Measurements from ENCODE around the gene SLC22A17.

SLC22A17 gene

DNA sequence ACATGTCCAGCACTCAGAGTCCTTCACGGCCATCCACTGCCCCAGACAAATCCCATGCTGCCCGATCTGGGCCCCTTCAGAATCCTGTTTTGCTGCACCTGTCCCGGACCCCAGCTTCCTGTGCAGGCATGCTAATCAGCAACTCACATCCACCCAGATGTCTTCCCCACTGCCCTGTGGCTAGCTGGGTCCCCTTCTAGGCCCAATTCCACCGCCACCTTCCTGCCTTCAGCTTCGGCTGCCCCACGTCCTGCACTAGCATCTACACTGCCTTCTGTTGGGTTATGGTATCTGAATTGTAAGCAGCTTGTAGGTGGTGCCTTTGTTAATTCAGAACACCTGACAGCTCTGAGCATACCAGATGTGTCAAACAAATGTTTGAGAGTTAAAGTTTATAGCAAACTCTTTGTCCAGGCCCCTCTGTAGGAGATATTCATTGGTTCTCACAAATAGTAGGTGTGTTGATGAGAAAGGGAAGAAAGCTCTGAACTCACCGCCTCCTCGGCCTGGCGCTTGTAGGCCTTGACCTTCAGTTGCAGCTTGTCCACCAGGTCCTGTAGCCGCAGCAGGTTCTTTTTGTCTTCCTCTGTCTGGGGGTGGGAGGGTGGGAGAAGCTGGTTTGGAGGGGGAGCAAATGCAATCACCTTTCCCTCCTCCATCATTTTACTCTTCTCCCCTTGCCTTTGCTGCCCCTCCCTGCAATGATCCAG is 30.2 kb upstream of the SLC22A17 start:
- DNase-seq (ENCODE audit: low read depth): no peak
- H3K4me3 ChIP-seq (ENCODE audit: low read depth, low read length): no peak overlapping the region

GRCh38 chr14:23382276-23382675 is 29.6 kb upstream of the SLC22A17 start:
- H3K4me3 ChIP-seq (ENCODE audit: low read depth, low read length): no peak overlapping the region
- DNase-seq (ENCODE audit: low read depth): no peak

- H3K4me3 ChIP-seq (ENCODE audit: low read depth, low read length): no peak overlapping the region
- DNase-seq (ENCODE audit: low read depth): no peak
Observed at GRCh38 chr14:23381871-23382270, 29.2 kb upstream of the SLC22A17 start.

DNA sequence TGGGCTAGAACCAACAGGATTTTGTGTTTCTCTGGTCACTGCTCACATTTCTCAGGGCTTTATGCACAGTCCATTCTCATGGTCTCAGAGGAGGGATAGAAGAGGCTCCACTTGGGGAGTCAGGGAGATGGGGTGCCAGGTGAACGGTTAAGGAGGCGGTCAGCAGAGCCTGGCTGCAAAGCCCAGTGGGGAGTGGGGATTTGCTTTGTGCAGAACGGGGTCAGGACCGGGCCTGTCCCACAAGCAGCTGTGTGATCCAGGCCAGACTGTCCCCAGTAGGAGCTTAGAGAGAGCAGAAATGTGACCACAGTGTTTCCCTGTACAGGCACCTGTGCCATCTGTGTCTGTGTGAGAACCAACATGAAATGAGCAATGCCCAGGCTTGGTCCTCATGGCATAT is 28.3 kb upstream of the SLC22A17 start:
- no peak for DNase-seq (ENCODE audit: low read depth)
- no peak overlapping the region for H3K4me3 ChIP-seq (ENCODE audit: low read depth, low read length)

GRCh38 chr14:23380197-23380914 is 27.7 kb upstream of the SLC22A17 start:
- no peak overlapping the region for H3K4me3 ChIP-seq (ENCODE audit: low read depth, low read length)
- no peak for DNase-seq (ENCODE audit: low read depth)

DNA sequence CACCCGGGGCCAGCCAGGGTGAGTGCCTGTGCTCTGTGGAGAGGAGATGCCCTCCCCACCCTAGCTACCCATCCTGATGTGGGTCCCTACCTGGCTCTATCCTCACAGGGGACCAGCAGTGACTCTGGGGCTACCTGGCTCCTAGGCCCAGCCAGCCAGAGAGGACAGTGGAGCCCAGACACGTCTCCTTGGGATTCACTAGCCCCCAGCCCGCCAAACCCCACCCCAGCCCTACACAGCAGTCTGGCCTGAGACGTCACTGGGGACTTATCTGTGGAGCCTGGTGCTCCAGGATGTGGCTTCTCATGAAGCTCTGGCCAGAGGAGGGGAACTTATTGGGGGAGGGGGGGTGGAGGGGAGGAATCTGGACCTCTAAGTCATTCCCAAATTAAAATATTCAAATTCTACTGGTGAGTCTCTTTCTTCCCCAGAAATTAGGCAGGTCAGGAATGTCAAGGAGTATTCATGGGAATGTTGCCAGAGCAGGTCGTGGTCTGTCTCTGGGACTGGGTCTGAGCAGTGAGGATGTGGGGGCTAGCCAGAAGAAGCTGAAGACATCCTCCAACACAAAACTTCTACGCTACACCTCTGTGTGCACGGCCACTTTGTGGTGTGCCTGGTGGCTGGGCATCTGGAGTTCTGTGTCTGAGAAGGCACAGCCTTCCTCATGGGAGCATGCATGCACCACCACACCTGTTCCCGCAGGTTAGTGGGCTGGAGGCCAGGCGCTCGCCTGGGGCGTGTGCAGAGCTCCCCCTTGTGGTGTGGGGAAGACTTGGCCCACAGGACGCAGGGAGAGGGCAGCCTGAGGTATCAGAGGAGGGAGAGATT is 26.9 kb upstream of the SLC22A17 start:
- H3K4me3 ChIP-seq (ENCODE audit: low read depth, low read length): no peak overlapping the region
- no peak for DNase-seq (ENCODE audit: low read depth)

- DNase-seq (ENCODE audit: low read depth): no peak
- no peak overlapping the region for H3K4me3 ChIP-seq (ENCODE audit: low read depth, low read length)
Observed at GRCh38 chr14:23378612-23379220, 26.0 kb upstream of the SLC22A17 start.

- no peak overlapping the region for H3K4me3 ChIP-seq (ENCODE audit: low read depth, low read length)
- DNase-seq (ENCODE audit: low read depth): no peak
Observed at GRCh38 chr14:23377573-23378563, 25.2 kb upstream of the SLC22A17 start.

- no peak overlapping the region for H3K4me3 ChIP-seq (ENCODE audit: low read depth, low read length)
Observed at GRCh38 chr14:23377198-23377550, 24.5 kb upstream of the SLC22A17 start.

DNA sequence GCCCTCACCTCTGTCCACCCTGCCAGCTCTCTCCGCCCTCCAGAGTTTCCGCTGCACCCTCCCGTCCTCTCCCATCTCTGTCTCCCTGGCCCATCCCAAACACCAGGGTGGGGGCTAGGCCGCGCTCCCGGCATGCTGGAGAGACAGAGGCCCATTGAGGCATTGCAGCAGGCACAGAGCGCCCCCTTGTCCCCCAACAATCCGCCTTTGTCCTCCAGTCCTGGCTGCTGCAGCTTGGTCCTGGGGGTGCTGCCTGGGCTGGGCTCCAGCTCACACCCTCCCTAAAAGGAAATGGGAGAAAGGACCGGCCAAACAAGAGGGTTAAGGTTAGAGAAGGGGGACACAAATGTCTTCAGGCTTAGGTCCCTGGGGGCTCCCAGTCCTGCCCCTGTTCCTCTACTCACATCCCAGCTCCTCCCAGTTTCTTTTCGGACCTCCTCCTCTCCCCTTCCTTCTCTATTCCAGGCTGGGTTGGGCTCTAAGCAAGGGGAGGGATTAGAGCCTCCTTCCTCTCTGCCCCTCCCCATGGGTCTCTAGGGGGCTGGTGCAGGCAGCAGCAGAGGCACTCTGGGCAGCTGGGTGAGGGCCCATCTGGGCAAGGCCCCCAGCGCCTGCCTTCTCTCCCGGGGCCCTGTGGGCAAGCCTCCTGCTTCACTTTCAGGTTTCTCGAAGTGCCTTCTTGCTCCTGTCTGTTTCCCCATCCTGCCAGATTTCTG is 24.0 kb upstream of the SLC22A17 start, which contains the start of gene CMTM5:
Gene CMTM5, plus strand, starts transcription at position 565 of the 716 bp plus-strand sequence. CDS start 206 bp downstream, outside the sequence.
- no peak for DNase-seq (ENCODE audit: low read depth)
- no peak within 1 kb of the TSS for H3K4me3 ChIP-seq (ENCODE audit: low read depth, low read length)

More at GRCh38 chr14:23377198-23377550, 24.5 kb upstream of the SLC22A17 start:
- DNase-seq (ENCODE audit: low read depth): no peak

DNA sequence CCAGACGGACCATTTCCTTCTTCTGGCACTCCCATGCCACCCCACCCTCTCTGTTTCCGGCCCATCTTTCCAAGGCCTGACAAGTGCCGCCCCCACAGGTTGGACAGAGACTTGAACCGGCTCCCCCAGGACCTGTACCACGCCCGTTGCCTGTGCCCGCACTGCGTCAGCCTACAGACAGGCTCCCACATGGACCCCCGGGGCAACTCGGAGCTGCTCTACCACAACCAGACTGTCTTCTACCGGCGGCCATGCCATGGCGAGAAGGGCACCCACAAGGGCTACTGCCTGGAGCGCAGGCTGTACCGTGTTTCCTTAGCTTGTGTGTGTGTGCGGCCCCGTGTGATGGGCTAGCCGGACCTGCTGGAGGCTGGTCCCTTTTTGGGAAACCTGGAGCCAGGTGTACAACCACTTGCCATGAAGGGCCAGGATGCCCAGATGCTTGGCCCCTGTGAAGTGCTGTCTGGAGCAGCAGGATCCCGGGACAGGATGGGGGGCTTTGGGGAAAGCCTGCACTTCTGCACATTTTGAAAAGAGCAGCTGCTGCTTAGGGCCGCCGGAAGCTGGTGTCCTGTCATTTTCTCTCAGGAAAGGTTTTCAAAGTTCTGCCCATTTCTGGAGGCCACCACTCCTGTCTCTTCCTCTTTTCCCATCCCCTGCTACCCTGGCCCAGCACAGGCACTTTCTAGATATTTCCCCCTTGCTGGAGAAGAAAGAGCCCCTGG is 23.0 kb upstream of the SLC22A17 start:
- no peak for DNase-seq (ENCODE audit: low read depth)
- no peak overlapping the region for H3K4me3 ChIP-seq (ENCODE audit: low read depth, low read length)

GRCh38 chr14:23373041-23373440 is 20.4 kb upstream of the SLC22A17 start:
- H3K4me3 ChIP-seq (ENCODE audit: low read depth, low read length): no peak overlapping the region
- DNase-seq (ENCODE audit: low read depth): no peak

DNA sequence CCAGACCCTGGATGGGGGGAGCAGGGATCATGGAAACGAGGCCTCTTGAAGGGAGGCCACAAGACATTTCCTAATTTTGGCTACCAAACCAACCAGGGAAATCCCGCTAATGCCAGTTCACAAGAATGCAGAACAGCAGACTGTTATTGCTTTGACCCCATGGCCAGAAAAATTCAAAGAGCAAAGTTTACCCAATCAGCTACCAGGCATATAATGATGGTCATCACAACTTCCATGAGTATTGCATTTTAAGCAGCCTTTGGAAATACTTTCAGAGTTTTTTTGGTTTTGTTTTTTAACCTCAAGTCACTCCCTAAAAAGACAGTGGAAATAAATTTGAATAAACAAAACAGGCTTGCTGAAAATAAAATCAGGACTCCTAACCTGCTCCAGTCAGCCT is 19.8 kb upstream of the SLC22A17 start, which contains the start of gene IL25:
Gene IL25, plus strand, starts transcription at position 301 of the 400 bp plus-strand sequence.
- no peak within 1 kb of the TSS for H3K4me3 ChIP-seq (ENCODE audit: low read depth, low read length)
- DNase-seq (ENCODE audit: low read depth): no peak

- DNase-seq (ENCODE audit: low read depth): no peak
- no peak overlapping the region for H3K4me3 ChIP-seq (ENCODE audit: low read depth, low read length)
Observed at GRCh38 chr14:23371865-23372264, 19.2 kb upstream of the SLC22A17 start.

GRCh38 chr14:23370221-23370620 is 17.5 kb upstream of the SLC22A17 start:
- DNase-seq (ENCODE audit: low read depth): no peak
- H3K4me3 ChIP-seq (ENCODE audit: low read depth, low read length): no peak overlapping the region

DNA sequence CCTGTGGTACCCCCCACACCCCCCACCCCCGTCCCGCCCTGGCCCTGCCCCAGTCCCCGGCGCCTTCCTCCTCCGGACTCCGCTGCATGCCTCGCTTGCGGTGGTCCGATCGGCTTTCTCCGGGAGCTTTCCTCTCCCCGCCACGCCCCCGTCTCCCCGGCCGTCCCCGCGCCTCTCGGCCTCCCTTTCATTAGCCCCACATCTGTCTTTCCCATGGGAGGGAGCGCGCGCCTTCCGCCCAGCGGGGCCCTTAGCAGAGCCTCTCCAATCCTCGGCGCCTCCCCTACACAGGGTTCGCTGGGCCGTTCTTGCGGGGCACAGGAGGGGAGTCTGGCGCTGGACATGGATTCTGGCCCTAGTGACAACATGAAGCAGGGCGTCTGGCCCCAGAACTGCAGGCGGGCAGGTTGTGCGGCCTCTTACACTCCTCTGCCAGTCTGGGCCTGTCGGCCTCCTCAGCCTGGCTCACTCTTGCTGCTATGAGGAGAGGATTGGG is 13.8 kb upstream of the SLC22A17 start:
- H3K4me3 ChIP-seq (ENCODE audit: low read depth, low read length): peak overlapping the region; percentile 51
- no peak for DNase-seq (ENCODE audit: low read depth)

DNA sequence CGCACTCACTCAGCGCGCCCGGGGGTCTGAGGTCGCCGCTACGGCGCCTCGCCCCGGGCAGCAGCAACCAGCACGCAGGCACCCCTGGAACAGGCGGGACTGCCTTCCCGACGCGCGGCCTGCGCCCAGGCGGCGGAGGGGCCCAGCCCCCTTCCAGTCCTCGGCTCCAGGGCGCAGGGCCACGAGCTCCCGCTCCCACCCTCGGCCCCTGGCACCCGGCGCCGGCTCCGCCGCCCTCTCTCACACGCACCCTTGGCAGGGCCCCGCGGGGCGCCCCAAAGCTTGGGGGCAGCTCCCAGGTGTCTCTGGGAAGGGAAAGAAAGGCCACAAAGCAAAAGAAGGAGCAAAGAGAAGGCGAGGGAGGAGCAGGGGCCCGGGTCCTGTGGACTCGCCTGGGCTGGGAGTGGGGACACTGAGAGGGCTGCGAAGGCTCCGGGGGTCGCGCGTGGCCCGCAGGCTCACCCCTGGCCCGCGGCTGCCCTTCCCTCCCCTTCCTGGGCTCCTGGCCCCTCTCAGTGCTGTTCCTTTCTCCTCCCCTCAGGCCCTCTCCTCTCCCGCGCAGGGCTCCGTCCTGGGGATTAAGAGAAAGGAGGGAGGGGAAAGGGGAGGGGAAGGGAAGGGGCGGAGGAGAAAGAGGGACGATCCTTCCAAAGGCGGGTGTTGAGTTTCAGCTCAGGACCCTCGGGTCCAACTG is 13.2 kb upstream of the SLC22A17 start:
- DNase-seq (ENCODE audit: low read depth): no peak
- peak overlapping the region; percentile 51 for H3K4me3 ChIP-seq (ENCODE audit: low read depth, low read length)
